H1 (cell line): ENCODE data around the gene TEAD3. TPM values are rescaled to one million over a fixed set of nuclear protein-coding genes. Genes with fewer than 3 reads are reported as not detected.

Source experiments
- CTCF ChIA-PET: fragments of 300-600 bp; sonication (Branson Sonifier 250); formaldehyde crosslinking; loops from one replicate; lab custom pipeline; 2021; ENCODE audit not compliant: partially characterized antibody; lab: Charles Lee
- POLR2A ChIA-PET: fragments of 300-600 bp; sonication (Branson Sonifier 250); formaldehyde crosslinking; loops from one replicate; lab custom pipeline; 2021; ENCODE audit warnings: inconsistent platforms; ENCODE audit not compliant: partially characterized antibody; lab: Charles Lee
- DNase-seq, 2 experiments: peaks; one replicate each; pipeline versions ENCODE4 v3.0.0 to v3.0.0-alpha.2; 2010 to 2022; ENCODE audit warnings: low spot score in 2 of 2, low read depth in 1 of 2, mixed read lengths in 1 of 2
- FAIRE-seq: peaks from 2 replicates; lab custom pipeline; 2011; peaks lifted over from hg19 to GRCh38; lab: Jason Lieb, UNC
- H2AFZ ChIP-seq: 2 replicates; pipeline ENCODE4 v1.8.1; 2012; ENCODE audit warnings: low read length, inconsistent platforms
- H2AK5ac ChIP-seq: 2 replicates; pipeline ENCODE4 v1.6.1; 2013; ENCODE audit warnings: low read depth, low read length
- H2BK120ac ChIP-seq: replicated peaks from 2 replicates; pipeline ENCODE3; 2013; ENCODE audit warnings: low read depth, low read length, inconsistent platforms
- H2BK12ac ChIP-seq: 2 replicates; pipeline ENCODE4 v1.6.1; 2013; ENCODE audit warnings: low read depth, low read length
- H2BK15ac ChIP-seq: 2 replicates; pipeline ENCODE4 v1.6.1; 2013; ENCODE audit warnings: low read length
- H2BK20ac ChIP-seq: 2 replicates; pipeline ENCODE4 v1.6.1; 2013; ENCODE audit warnings: low read length
- H2BK5ac ChIP-seq: 2 replicates; pipeline ENCODE4 v1.6.1; 2013; ENCODE audit warnings: low read depth, low read length
- H3K14ac ChIP-seq: 2 replicates; pipeline ENCODE4 v1.6.1; 2013; ENCODE audit warnings: inconsistent platforms; ENCODE audit not compliant: insufficient read length
- H3K18ac ChIP-seq: 2 replicates; pipeline ENCODE4 v1.6.1; 2013; ENCODE audit warnings: low read length; ENCODE audit errors: extremely low read depth
- H3K23ac ChIP-seq: 2 replicates; pipeline ENCODE4 v1.6.1; 2013; ENCODE audit warnings: inconsistent platforms; ENCODE audit not compliant: insufficient read length
- H3K23me2 ChIP-seq: 2 replicates; pipeline ENCODE4 v1.6.1; 2013; ENCODE audit warnings: low read depth, low read length
- H3K27ac ChIP-seq: 2 replicates; pipeline ENCODE4 v1.6.1; 2011; ENCODE audit warnings: low read depth, low read length, inconsistent platforms
- H3K27me3 ChIP-seq, 4 experiments: replicated peaks in 1 of 4; 1 replicate in 1 of 4; 2 replicates in 3 of 4; pipeline versions ENCODE4 v1.6.1 to v1.8.1; 2011 to 2013; ENCODE audit warnings: low read length in 3 of 4, mild to moderate bottlenecking in 3 of 4, inconsistent platforms in 2 of 4, mixed read lengths in 2 of 4, moderate library complexity in 1 of 4; ENCODE audit not compliant: control insufficient read depth in 3 of 4, insufficient read depth in 3 of 4; ENCODE audit errors: extremely low read depth in 1 of 4
- H3K36me3 ChIP-seq, 4 experiments: 2 replicates each; pipeline versions ENCODE4 v1.6.1 to v1.8.1; 2011 to 2013; ENCODE audit warnings: mild to moderate bottlenecking in 4 of 4, low read length in 3 of 4, moderate library complexity in 2 of 4, control low read depth in 1 of 4, inconsistent platforms in 1 of 4; ENCODE audit not compliant: insufficient read depth in 4 of 4, control insufficient read depth in 2 of 4
- H3K4ac ChIP-seq: replicated peaks from 2 replicates; pipeline ENCODE3; 2013; ENCODE audit warnings: low read length, low read depth, mixed read lengths, inconsistent platforms; ENCODE audit not compliant: insufficient read length
- H3K4me1 ChIP-seq, 4 experiments: replicated peaks in 1 of 4; 1 replicate in 1 of 4; 2 replicates in 3 of 4; pipeline versions ENCODE4 v1.6.1 to v1.8.1; 2011 to 2013; ENCODE audit warnings: low read length in 3 of 4, inconsistent platforms in 2 of 4, mixed read lengths in 1 of 4; ENCODE audit not compliant: insufficient read depth in 4 of 4, control insufficient read depth in 3 of 4
- H3K4me2 ChIP-seq, 2 experiments: 2 replicates each; pipeline versions ENCODE4 v1.6.1 to v1.8.1; 2011 to 2013; ENCODE audit warnings: low read depth in 2 of 2, low read length in 2 of 2, control low read depth in 1 of 2, inconsistent platforms in 1 of 2, mild to moderate bottlenecking in 1 of 2; ENCODE audit not compliant: insufficient read depth in 1 of 2
- H3K4me3 ChIP-seq, 4 experiments: fragments of 200-600, 300-600 bp in 1 of 4; sonication (generic), shearing (Covaris generic), sonication (Bioruptor Twin) in 1 of 4; 2 replicates each; pipeline versions ENCODE4 v1.5.1 to v1.8.1; 2011 to 2016; ENCODE audit warnings: low read length in 4 of 4, low read depth in 3 of 4, control low read depth in 2 of 4, inconsistent platforms in 2 of 4, mild to moderate bottlenecking in 2 of 4, mixed read lengths in 1 of 4, moderate library complexity in 1 of 4; ENCODE audit not compliant: insufficient read depth in 2 of 4; ENCODE audit errors: extremely low read depth in 1 of 4
- H3K56ac ChIP-seq: replicated peaks from 2 replicates; pipeline ENCODE3; 2013; ENCODE audit warnings: low read depth, mild to moderate bottlenecking, mixed read lengths, low read length, inconsistent platforms; ENCODE audit not compliant: insufficient read length
- H3K79me1 ChIP-seq: 2 replicates; pipeline ENCODE4 v1.6.1; 2013; ENCODE audit warnings: low read depth, low read length, control low read depth
- H3K79me2 ChIP-seq, 2 experiments: 2 replicates each; pipeline versions ENCODE4 v1.6.1 to v1.8.1; 2012 to 2013; ENCODE audit warnings: low read length in 2 of 2, mild to moderate bottlenecking in 2 of 2, inconsistent platforms in 1 of 2; ENCODE audit not compliant: insufficient read depth in 2 of 2, control insufficient read depth in 1 of 2
- H3K9ac ChIP-seq, 4 experiments: replicated peaks in 1 of 4; 1 replicate in 1 of 4; 2 replicates in 3 of 4; pipeline versions ENCODE4 v1.6.1 to v1.8.1; 2011 to 2013; ENCODE audit warnings: low read depth in 3 of 4, low read length in 3 of 4, control low read depth in 2 of 4, mild to moderate bottlenecking in 2 of 4, moderate library complexity in 2 of 4, inconsistent platforms in 1 of 4; ENCODE audit errors: extremely low read depth in 1 of 4
- H3K9me3 ChIP-seq, 2 experiments: 2 replicates each; pipeline versions ENCODE4 v1.6.1 to v1.8.1; 2012 to 2013; ENCODE audit warnings: mild to moderate bottlenecking in 2 of 2, moderate library complexity in 2 of 2, control low read depth in 1 of 2, inconsistent platforms in 1 of 2, low read depth in 1 of 2, low read length in 1 of 2, mixed read lengths in 1 of 2; ENCODE audit not compliant: insufficient read depth in 2 of 2
- H4K20me1 ChIP-seq, 2 experiments: replicated peaks in 1 of 2; 2 replicates each; pipeline versions ENCODE3 to v1.8.1; 2011 to 2013; ENCODE audit warnings: inconsistent platforms in 2 of 2, low read length in 2 of 2, mild to moderate bottlenecking in 1 of 2; ENCODE audit not compliant: insufficient read depth in 2 of 2, control insufficient read depth in 1 of 2
- H4K5ac ChIP-seq: 2 replicates; pipeline ENCODE4 v1.6.1; 2013; ENCODE audit warnings: low read length, low read depth, mixed read lengths, inconsistent platforms; ENCODE audit not compliant: insufficient read length
- H4K8ac ChIP-seq: 2 replicates; pipeline ENCODE4 v1.8.0; 2013; ENCODE audit warnings: mild to moderate bottlenecking, moderate library complexity, low read length, inconsistent platforms; ENCODE audit not compliant: insufficient read depth; ENCODE audit errors: extremely low read depth
- H4K91ac ChIP-seq: replicated peaks from 2 replicates; pipeline ENCODE3; 2013; ENCODE audit warnings: low read length, mixed read lengths, inconsistent platforms; ENCODE audit not compliant: insufficient read length
- SIX5 ChIP-seq: IDR thresholded peaks from 2 replicates; pipeline ENCODE4 v1.6.1; 2011; ENCODE audit warnings: mild to moderate bottlenecking, low read depth, low read length
- WGBS, 2 experiments: shearing (Covaris generic) in 1 of 2; methylation state at CpG; one replicate each; pipeline versions ENCODE4 v1.1.6 to v1.1.7; 2013 to 2015; ENCODE audit warnings: low lambda C conversion rate in 2 of 2, mixed read lengths in 2 of 2, inconsistent platforms in 1 of 2, low coverage in 1 of 2, missing lambda C conversion rate in 1 of 2; ENCODE audit not compliant: insufficient replicate concordance in 2 of 2, insufficient coverage in 1 of 2, insufficient read length in 1 of 2; ENCODE audit errors: extremely low coverage in 1 of 2, missing lambda C conversion rate in 1 of 2; 5-methylcytosine and 5-hydroxymethylcytosine counted together
- polyA plus RNA-seq, 7 experiments: library from polyadenylated mRNA; depleted of rRNA in 3 of 7; stranded (reverse) in 5 of 7; unstranded in 2 of 7; fragments of >200 nt in 5 of 7; fragments of 200-250 nt in 2 of 7; gene quantifications; 1 replicate in 5 of 7; 2 replicates in 1 of 7; 4 replicates in 1 of 7; pipeline versions ENCODE4 v1.2.1 to v1.2.3, GENCODE V29; 2011 to 2013; ENCODE audit warnings: missing spikeins in 2 of 7, mixed read lengths in 2 of 7
- total RNA-seq: library from RNA; stranded (reverse); fragmentation: NEBNext Ultra II Directional; extraction: Animal tissue kit (Norgen Biotek cat#: 25700); gene quantifications from 2 replicates; pipeline ENCODE4 v1.2.1, GENCODE V29; 2021

Gene TEAD3
- total and polyA plus RNA-seq, 2 of the 8 experiments (the other 6 are each of a cell fraction or from before 2014, with no cell fraction given), result 20.1 to 28.7 TPM

GRCh38 chr6:35439308-35439707, 57.6 kb downstream of the TEAD3 start:
- Histone ChIP-seq H2BK12ac (no peak overlapping the region), H3K79me1 (no peaks in the 10 kb centered on the region), H3K56ac (no peak overlapping the region), H2BK15ac (no peak overlapping the region), H4K8ac (no peak overlapping the region), H4K20me1 (no peaks in the 10 kb centered on the region), H3K4me3 (no peak overlapping the region), H3K36me3 (no peaks in the 10 kb centered on the region), H3K79me2 (no peaks in the 10 kb centered on the region), H2BK5ac (no peak overlapping the region), H3K14ac (no peak overlapping the region), H3K18ac (no peak overlapping the region), H4K5ac (no peak overlapping the region), H2AFZ (no peak overlapping the region; the same call in 1 of the 2 replicates), H3K27ac (no peak overlapping the region), H3K4me2 (no peak overlapping the region), H3K9me3 (no peaks in the 10 kb centered on the region), H4K91ac (no peak overlapping the region), H3K23me2 (no peaks in the 10 kb centered on the region), H3K4ac (no peak overlapping the region), H3K27me3 (no peaks in the 10 kb centered on the region), H3K23ac (no peak overlapping the region), H2AK5ac (no peak overlapping the region), H3K4me1 (peaks cover 0 to 2% (median 0%) of the 10 kb centered on the region in 4 experiments; a peak in 1 of 7 replicates), H2BK120ac (no peak overlapping the region), H2BK20ac (no peak overlapping the region), H3K9ac (no peak overlapping the region)
- ChIA-PET POLR2A (interaction anchor here (0.9 kb wide), 1 partner anchor 11 kb away, joined by 3 read pairs; no protein-coding TSS in a partner anchor), CTCF (interaction anchor here (1.9 to 3.2 kb wide), 2 partner anchors 10 to 97 kb away, joined by 10 read pairs; partner anchors contain the start of gene PPARD)
- DNase-seq, result no peak
- 65% methylated on average over 3 of the region's 3 CpGs; no CpG with 5 or more reads in 1 of the 2 experiments for WGBS, 2 experiments
- FAIRE-seq, result no peak
- no peak for TF ChIP-seq SIX5
